Measurements from ENCODE around the gene QDPR. TPM values are rescaled to one million over a fixed set of nuclear protein-coding genes. Genes with fewer than 3 reads are reported as not detected.

Gene QDPR
- total and polyA plus RNA-seq, 9 of the 15 experiments (the other 6 are each of a cell fraction or from before 2014, with no cell fraction given) = 5.7 to 29.7 (median 17.2) TPM

GRCh38 chr4:17468619-17469221 lies 43.2 kb downstream of the QDPR start (continued):
- TF ChIP-seq RBM15 (IDR thresholded peaks at IDR 0.05; ENCODE audit: insufficient read depth, low read length) (no peak), DEAF1 (CRISPR knock-in tag; IDR thresholded peaks at IDR 0.05) (no peak), ZZZ3 (IDR thresholded peaks at IDR 0.05) (no peak), SMAD2 (IDR thresholded peaks at IDR 0.05; ENCODE audit: low read depth, low read length) (no peak), PHF21A (IDR thresholded peaks at IDR 0.05; ENCODE audit: borderline replicate concordance, low read depth) (no peak), ZBTB17 (CRISPR knock-in tag; IDR thresholded peaks at IDR 0.05) (no peak), RBM17 (IDR thresholded peaks at IDR 0.05; ENCODE audit: borderline replicate concordance, low read depth, low read length) (no peak), SMARCA5 (IDR thresholded peaks at IDR 0.05) (no peak), NR2C1 (IDR thresholded peaks at IDR 0.05) (no peak), NR2C1 (tag; IDR thresholded peaks at IDR 0.05) (no peak), OTX1 (CRISPR knock-in tag; IDR thresholded peaks at IDR 0.05) (no peak)

- WGBS (ENCODE audit: insufficient coverage, low coverage, missing lambda C conversion rate) = 0% methylated on average over 1 of the region's 1 CpG
- no peak overlapping the region for H2AFZ ChIP-seq (ENCODE audit: low read depth, low read length)
- H3K9ac ChIP-seq (ENCODE audit: insufficient read depth in 1 of 2, low read depth in 2 of 2, low read length in 2 of 2) = no peak overlapping the region
- TF ChIP-seq KDM5B (IDR thresholded peaks at IDR 0.05; ENCODE audit: insufficient replicate concordance, low read depth, low read length) (no peak), HMBOX1 (IDR thresholded peaks at IDR 0.05) (no peak), RB1 (IDR thresholded peaks at IDR 0.05; ENCODE audit: low read depth) (no peak), YBX1 (IDR thresholded peaks at IDR 0.05) (no peak), ARID1B (IDR thresholded peaks at IDR 0.05) (no peak), L3MBTL2 (IDR thresholded peaks at IDR 0.05) (no peak)
- BruUV-seq (replicated peaks) = no TSS peak
- no peak overlapping the region for H3K4me2 ChIP-seq (ENCODE audit: insufficient read depth, low read length)
- ChIA-PET CTCF (ENCODE audit: low intra/inter-chr PET ratio) (no interaction called here), POLR2A (no interaction called here)
- FAIRE-seq = no peak
- H3K4me1 ChIP-seq (replicated peaks in 1 of 2; ENCODE audit: control insufficient read depth in 2 of 2, insufficient read depth in 2 of 2, low read length in 2 of 2) = no peaks in the 10 kb centered on the region
- H3K27me3 ChIP-seq (ENCODE audit: control insufficient read depth in 2 of 2, insufficient read depth in 2 of 2, low read length in 2 of 2) = peaks cover 6 to 20% of the 10 kb centered on the region in 2 experiments; a peak in 4 of 5 replicates
- DNase-seq (ENCODE audit: extremely low read depth in 1 of 4, low spot score in 3 of 4) = no peak
- H4K20me1 ChIP-seq (replicated peaks; ENCODE audit: control insufficient read depth, insufficient read depth, low read length) = no peaks in the 10 kb centered on the region
- H3K27ac ChIP-seq (ENCODE audit: extremely low read depth, low read depth, low read length) = no peak overlapping the region
- no peaks in the 10 kb centered on the region for H3K36me3 ChIP-seq (ENCODE audit: control insufficient read depth, insufficient read depth, low read length)
- no peaks in the 10 kb centered on the region for H3K9me1 ChIP-seq (ENCODE audit: control insufficient read depth, insufficient read depth, low read length)
- intact Hi-C loops (cut with micrococcal nuclease) = no loop called here
- ATAC-seq = no peak
- in situ Hi-C loops (cut with MboI) = no loop called here
- no peaks in the 10 kb centered on the region for H3K9me3 ChIP-seq (replicated peaks; ENCODE audit: control insufficient read depth, insufficient read depth, low read depth, low read length)
- H3K79me2 ChIP-seq (ENCODE audit: control insufficient read depth, insufficient read depth, low read length) = no peaks in the 10 kb centered on the region
- H3K4me3 ChIP-seq = no peak overlapping the region
These were observed 48.3 kb downstream of the QDPR start for GRCh38 chr4:17463606-17464005.

All from K562 (cell line).